GM12865 (cell line): ENCODE results near the gene TWNK.
A peak's percentile ranks its signal among the peaks of the same experiment; 100 is the strongest.

Experiments
- DNase-seq: peaks from one replicate; pipeline ENCODE4 v3.0.0; 2010; ENCODE audit warnings: low read depth
- H3K4me3 ChIP-seq: 2 replicates; pipeline ENCODE4 v1.5.1; 2011; ENCODE audit warnings: mild to moderate bottlenecking, low read depth, low read length, control low read depth
- TF ChIP-seq, protein P1 (sequence below): IDR thresholded peaks from 2 replicates; pipeline ENCODE4 v1.5.1; 2011; ENCODE audit warnings: low read length, control low read depth, low read depth, inconsistent platforms; ENCODE audit not compliant: insufficient read depth; ENCODE audit errors: missing control alignments

The TWNK gene

DNA sequence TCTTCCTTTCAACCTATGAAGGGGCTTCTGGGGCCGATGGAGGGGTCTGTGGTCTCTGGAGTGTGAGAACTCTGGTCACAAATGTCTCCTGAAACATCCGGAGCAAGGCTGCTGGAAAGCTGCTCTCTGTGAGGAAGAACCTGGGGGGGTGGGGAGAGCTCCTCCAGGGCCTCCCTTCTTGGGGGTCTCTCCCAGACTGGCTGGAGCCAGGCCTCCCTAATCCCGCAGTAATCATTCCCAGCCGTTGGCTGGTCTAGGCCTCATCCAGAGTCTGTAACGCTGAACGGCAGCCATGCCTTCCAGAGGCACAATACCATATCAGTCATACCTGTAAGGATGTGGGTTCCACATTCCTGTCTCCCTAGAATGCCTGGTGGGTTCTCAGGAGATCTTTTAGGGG, 7.8 kb downstream of the TWNK start:
- DNase-seq, result no peak
- TF ChIP-seq, protein P1, sequence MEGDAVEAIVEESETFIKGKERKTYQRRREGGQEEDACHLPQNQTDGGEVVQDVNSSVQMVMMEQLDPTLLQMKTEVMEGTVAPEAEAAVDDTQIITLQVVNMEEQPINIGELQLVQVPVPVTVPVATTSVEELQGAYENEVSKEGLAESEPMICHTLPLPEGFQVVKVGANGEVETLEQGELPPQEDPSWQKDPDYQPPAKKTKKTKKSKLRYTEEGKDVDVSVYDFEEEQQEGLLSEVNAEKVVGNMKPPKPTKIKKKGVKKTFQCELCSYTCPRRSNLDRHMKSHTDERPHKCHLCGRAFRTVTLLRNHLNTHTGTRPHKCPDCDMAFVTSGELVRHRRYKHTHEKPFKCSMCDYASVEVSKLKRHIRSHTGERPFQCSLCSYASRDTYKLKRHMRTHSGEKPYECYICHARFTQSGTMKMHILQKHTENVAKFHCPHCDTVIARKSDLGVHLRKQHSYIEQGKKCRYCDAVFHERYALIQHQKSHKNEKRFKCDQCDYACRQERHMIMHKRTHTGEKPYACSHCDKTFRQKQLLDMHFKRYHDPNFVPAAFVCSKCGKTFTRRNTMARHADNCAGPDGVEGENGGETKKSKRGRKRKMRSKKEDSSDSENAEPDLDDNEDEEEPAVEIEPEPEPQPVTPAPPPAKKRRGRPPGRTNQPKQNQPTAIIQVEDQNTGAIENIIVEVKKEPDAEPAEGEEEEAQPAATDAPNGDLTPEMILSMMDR, result no peak
- H3K4me3 ChIP-seq, result no peak overlapping the region

DNA sequence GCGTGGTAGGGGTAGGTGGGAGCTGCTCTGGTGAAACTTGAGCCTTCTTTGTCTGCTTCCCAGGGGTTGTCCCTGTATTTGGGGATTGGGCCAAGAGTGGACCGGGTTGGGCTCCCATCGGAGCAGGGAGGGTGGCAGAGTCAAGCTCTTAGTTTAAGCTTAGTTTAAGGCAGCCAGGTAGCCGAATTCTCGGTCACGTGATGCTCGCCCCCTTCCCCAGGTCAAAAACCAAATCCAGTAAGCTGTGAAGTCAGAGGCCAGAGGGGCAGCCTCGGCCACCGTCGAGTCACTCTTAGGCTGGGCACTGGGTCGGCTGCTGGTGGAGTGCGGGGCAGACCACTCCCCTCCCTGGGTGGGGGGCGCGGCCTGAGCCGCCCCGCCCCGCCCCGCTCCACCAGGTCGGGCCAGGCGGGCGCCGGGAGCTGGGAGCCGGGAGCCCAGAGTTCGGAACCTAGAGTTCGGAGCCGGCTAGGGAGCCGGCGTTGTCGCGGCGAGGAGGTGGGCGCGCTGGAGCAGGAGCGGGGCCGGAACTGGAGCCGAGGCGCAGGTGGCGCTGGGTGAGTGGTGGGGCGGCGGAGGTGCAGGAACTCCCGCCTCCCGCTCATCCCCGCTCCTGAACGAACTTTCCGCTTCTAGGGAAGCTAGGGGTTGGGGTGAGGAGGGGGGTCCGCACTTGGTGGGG, 9.5 kb downstream of the TWNK start:
- DNase-seq, result peak; percentile 46
- TF ChIP-seq, protein P1, result no peak
- H3K4me3 ChIP-seq, result peak overlapping the region; percentile 81

DNA sequence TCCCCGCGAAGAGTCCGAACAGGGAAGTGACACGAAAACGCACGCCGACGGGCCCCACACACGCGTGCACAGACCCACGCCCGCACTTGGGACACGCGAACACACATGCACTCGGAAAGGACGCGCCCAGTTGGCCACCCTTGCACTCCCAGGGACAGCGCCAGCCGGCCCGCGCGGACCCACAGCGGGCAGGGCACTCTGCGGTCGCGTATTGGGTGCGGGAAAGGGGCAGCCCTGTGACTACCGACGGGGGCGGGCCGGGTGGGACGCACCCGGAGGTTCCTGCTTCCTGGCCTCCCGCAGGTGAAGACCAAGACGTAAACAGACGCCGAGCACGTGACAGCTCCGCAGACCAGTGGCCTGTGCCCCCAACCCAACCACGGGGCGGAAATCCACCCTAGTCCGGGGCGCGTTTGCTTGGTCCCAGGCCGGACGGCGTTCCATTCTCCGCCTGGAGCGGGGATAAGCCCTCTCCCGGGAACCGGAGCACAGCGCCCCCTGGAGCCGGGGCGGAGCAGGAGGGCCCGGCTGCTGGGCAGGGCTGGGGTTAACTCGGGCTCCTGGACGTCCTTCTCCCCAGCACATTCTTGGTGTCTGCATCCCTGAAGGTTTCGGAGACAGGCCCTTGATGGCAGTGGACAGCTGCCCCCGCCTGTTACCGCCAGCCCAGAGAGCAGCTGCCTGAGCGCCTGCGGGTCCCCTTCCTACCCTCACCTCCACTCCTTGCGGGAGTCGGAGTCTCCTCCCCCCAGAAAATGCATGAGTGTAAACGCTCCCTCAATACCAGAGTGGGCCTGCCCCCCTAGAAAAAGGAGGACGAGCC, 10.2 kb downstream of the TWNK start:
- DNase-seq, result peak; percentile 82
- TF ChIP-seq, protein P1, result peak; percentile 93
- peak overlapping the region; percentile 81 for H3K4me3 ChIP-seq

DNA sequence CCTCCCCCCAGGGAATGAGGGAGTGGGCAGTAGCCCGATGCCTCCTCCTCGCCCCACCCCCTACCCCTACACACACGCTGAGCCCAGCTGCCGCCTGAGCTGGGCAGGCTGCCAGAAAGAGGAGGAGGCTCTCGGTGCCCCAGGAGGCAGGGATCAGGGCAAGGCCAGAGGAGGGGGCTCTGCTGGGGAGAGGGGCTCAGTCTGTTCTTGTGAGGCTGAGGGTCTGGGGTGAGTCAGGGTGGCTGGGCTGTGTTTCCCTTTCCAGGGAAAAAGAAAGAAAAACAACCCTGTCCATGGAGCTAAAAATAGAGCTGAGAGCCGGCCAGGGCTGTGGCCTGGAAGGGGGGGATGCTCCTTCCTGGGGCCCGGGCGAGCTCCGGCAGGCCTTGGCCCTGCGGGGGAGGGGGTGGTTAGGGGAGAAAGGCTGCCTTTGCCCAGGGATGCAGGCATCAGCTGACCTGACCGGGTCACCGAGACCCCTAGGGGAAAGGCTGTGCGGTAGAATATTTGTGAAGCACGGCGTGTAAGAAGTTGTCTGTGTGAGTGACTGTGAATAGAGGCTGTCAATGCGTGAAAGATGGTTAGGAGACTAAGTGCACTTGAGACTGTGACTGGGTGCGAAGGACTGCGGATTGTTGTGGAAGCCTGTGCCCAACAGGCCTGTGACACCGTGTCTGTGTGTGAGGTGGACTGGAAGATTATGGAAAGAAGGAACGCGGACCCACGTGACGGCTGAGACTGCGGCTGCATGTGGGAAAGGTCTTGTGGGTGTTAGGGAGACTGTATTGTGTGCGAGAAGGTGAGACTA, 11.0 kb downstream of the TWNK start:
- TF ChIP-seq, protein P1, result no peak
- H3K4me3 ChIP-seq, result peak overlapping the region; percentile 81
- DNase-seq, result peak; percentile 77

DNA sequence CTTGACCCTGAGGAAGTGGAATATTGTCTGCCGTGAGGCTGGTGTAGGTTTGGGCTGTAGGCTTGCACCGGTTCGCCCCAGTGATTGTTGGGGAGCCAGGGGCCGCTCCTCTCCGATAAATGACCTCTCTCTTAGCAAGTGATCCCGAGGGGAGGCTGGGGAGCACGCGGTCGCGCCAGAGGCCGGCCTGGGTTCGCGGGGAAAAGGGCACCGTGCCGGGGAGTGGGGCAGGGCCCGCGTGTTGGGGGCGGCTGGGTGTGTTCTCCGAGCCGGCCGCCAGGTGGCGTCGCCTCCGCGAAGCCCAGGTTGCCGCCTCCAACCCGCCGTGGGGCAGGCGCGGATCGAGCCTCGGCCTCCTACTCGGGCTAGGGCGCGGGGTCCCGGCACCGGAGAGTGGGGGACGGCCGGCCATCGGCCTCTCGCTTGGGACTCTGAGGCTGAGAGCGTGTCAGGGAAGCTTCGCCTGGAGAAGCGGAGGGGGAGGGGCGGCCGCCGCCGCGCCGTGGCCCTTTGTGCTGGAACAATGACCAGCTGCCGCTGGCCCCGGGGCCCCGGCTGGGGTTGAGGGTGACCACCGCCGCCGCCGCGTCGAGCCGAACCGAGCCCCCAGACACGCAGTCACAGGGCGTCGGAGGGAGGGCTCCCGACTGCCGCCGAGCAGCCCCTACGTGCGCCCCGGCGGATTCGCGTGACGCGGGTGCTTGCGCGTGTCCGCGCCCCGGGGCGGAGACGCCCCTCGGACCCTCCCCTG, 11.8 kb downstream of the TWNK start:
- DNase-seq, result peak; percentile 82
- H3K4me3 ChIP-seq, result peak overlapping the region; percentile 81
- TF ChIP-seq, protein P1, result peak; percentile 87

DNA sequence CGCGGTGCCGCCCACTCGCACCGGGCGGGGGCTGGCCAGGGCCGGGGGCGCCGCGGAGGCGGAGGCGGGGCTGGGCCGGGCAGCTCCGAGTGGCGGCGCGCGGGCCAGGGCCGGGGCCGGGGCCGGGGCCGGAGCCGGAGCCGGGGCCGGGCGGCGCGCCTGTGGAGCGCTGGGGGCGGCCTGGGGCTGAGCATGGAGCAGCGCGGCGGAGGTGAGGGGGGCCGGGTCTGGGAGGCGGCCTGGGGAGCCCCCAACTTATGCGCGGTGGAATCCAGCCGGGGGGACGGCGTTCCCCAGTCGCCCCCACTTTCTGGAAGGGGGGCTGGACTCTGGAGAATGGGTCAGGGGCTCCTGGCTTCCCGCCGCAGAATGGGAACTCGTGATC, 12.4 kb downstream of the TWNK start, which contains the start of gene LZTS2:
Gene LZTS2 (plus strand): TSS at position 67 of the 385 bp plus-strand sequence. CDS start 2,731 bp downstream, outside the sequence.
- H3K4me3 ChIP-seq, result peak within 1 kb of the TSS; percentile 81
- TF ChIP-seq, protein P1, result no peak
- no peak for DNase-seq
